Natural killer cell (primary cell): ENCODE data around the gene C13orf42. TPM values are rescaled to one million over a fixed set of nuclear protein-coding genes. Genes with fewer than 3 reads are reported as not detected.
"Not testable (repeated sequence)": the region's sequence is repeated elsewhere in the genome, so short reads cannot be mapped to it uniquely, and the experiment has no call there.

ENCODE experiments used
- ATAC-seq, 3 donors: fragments of 150-1000 bp in 2 of 3; fragments of 200-7000 bp in 1 of 3; cut with Tn5 transposase; 1 replicate in 1 of 3; 2 replicates in 2 of 3; pipeline ENCODE4 v1.10.0; 2021; ENCODE audit warnings: mild to moderate bottlenecking in 2 of 3, moderate library complexity in 2 of 3
- DNase-seq, 2 donors: peaks; one replicate each; pipeline versions ENCODE4 v3.0.0 to v3.0.0-alpha.2; 2013 to 2021; ENCODE audit warnings: mixed read lengths in 1 of 2
- H3K27ac ChIP-seq: one replicate; pipeline ENCODE4 v1.5.1; 2013; ENCODE audit warnings: mild to moderate bottlenecking, low read length
- H3K27me3 ChIP-seq: one replicate; pipeline ENCODE4 v1.6.1; 2013; ENCODE audit warnings: low read length; ENCODE audit not compliant: control insufficient read depth, insufficient read depth
- H3K36me3 ChIP-seq: one replicate; pipeline ENCODE4 v1.6.1; 2013; ENCODE audit warnings: low read length; ENCODE audit not compliant: control insufficient read depth, insufficient read depth
- H3K4me1 ChIP-seq: one replicate; pipeline ENCODE4 v1.6.1; 2013; ENCODE audit warnings: low read length; ENCODE audit not compliant: control insufficient read depth, insufficient read depth
- H3K4me3 ChIP-seq: one replicate; pipeline ENCODE4 v1.5.1; 2013; ENCODE audit warnings: low read length
- H3K9me3 ChIP-seq: one replicate; pipeline ENCODE4 v1.6.1; 2013; ENCODE audit warnings: low read length; ENCODE audit not compliant: control insufficient read depth, insufficient read depth
- H3K27ac Mint-ChIP-seq, 2 donors: one replicate each; pipeline ENCODE4 v1.8.0; 2022; ENCODE audit warnings: mild to moderate bottlenecking in 2 of 2, mixed read lengths in 2 of 2, moderate library complexity in 1 of 2
- H3K27me3 Mint-ChIP-seq, 2 donors: one replicate each; pipeline ENCODE4 v1.8.0; 2022; ENCODE audit warnings: low read depth in 2 of 2, mixed read lengths in 2 of 2
- H3K36me3 Mint-ChIP-seq: one replicate; pipeline ENCODE4 v1.8.0; 2022; ENCODE audit warnings: mixed read lengths
- H3K4me1 Mint-ChIP-seq, 2 donors: one replicate each; pipeline ENCODE4 v1.8.0; 2022; ENCODE audit warnings: mixed read lengths in 2 of 2
- H3K4me3 Mint-ChIP-seq: one replicate; pipeline ENCODE4 v1.8.0; 2022; ENCODE audit warnings: mild to moderate bottlenecking, moderate library complexity, mixed read lengths
- H3K9me3 Mint-ChIP-seq, 2 donors: one replicate each; pipeline ENCODE4 v1.8.0; 2022; ENCODE audit warnings: mixed read lengths in 2 of 2
- WGBS: methylation state at CpG from one replicate; pipeline ENCODE4 v1.1.7; 2013; ENCODE audit warnings: missing lambda C conversion rate; ENCODE audit not compliant: insufficient coverage; 5-methylcytosine and 5-hydroxymethylcytosine counted together
- intact Hi-C: fragments of 100-400 bp; cut with micrococcal nuclease; formaldehyde crosslinking; loops from one replicate; pipeline ENCODE4 v1.14.2; 2022
- total RNA-seq, 4 donors: library from RNA; stranded (reverse); fragments of 120-200 nt in 1 of 4; gene quantifications; one replicate each; pipeline versions ENCODE4 v1.2.3 to v1.2.4, GENCODE V29; 2013 to 2022
- TF ChIP-seq, protein P1 (sequence below): fragments of 200-600 bp; IDR thresholded peaks from one replicate; pipeline ENCODE4 v1.8.0; 2022; ENCODE audit warnings: antibody characterized with exemption

C13orf42 gene
- total RNA-seq, 3 donors from 2014 or later (not counting 1 experiment from before 2014, with no cell fraction given): not detected

DNA sequence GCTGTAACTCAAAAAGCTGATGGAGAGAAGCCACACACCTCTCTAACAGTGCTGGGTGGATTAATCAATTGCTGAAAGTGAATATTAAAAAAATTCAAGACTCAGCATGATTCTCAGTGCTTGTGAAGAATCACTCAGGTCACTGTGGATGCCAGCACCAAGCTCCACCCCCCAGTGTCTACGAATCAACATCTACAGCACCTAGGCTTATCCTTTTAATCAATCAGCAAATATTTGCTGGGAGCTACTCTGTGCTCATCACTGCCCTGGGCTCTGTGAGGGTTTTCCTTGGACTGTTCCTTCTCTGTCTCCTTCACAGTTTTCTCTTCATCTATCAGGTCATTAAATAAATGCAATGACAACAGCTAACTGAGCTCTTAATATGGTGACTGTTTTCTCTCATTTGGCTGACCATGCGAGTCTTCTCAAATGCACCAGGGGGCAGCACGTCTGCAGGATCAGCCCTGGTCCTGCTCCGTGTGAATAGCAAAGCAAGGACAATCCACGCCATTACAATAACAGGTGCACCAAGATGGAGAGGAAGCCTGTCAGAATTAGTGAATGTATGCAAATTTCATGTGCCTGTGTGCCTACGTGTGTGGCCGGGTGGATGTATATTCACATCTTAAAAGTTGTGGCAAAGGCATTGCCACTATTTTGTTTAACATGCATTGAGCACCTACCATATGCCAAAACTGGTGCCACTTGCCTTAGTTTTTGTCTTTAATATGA lies 14.6 kb upstream of the C13orf42 start:
- ATAC-seq (peak; percentile 61 to 72 (median 62)), DNase-seq (peak in 1 of 2 donors; percentile 65)
- Histone ChIP-seq H3K27ac (no peak overlapping the region), H3K9me3 (no peaks in the 10 kb centered on the region), H3K4me1 (no peaks in the 10 kb centered on the region), H3K36me3 (no peaks in the 10 kb centered on the region), H3K4me3 (no peak overlapping the region), H3K27me3 (peaks cover 2% of the 10 kb centered on the region)
- Mint-ChIP-seq H3K36me3 (no peaks in the 10 kb centered on the region), H3K27me3 (peaks cover 15 to 35% of the 10 kb centered on the region in 2 donors), H3K9me3 (no peaks in the 10 kb centered on the region), H3K4me1 (peaks cover 4 to 5% of the 10 kb centered on the region in 2 donors), H3K27ac (no peak overlapping the region), H3K4me3 (no peak overlapping the region)
- 38% methylated on average over 7 of the region's 7 CpGs for WGBS
- TF ChIP-seq, protein P1, sequence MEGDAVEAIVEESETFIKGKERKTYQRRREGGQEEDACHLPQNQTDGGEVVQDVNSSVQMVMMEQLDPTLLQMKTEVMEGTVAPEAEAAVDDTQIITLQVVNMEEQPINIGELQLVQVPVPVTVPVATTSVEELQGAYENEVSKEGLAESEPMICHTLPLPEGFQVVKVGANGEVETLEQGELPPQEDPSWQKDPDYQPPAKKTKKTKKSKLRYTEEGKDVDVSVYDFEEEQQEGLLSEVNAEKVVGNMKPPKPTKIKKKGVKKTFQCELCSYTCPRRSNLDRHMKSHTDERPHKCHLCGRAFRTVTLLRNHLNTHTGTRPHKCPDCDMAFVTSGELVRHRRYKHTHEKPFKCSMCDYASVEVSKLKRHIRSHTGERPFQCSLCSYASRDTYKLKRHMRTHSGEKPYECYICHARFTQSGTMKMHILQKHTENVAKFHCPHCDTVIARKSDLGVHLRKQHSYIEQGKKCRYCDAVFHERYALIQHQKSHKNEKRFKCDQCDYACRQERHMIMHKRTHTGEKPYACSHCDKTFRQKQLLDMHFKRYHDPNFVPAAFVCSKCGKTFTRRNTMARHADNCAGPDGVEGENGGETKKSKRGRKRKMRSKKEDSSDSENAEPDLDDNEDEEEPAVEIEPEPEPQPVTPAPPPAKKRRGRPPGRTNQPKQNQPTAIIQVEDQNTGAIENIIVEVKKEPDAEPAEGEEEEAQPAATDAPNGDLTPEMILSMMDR: peak; percentile 53
- intact Hi-C loops: loop anchor here (5.0 to 10.0 kb wide), 2 partner anchors 672 to 1079 kb away; no protein-coding TSS in a partner anchor

DNA sequence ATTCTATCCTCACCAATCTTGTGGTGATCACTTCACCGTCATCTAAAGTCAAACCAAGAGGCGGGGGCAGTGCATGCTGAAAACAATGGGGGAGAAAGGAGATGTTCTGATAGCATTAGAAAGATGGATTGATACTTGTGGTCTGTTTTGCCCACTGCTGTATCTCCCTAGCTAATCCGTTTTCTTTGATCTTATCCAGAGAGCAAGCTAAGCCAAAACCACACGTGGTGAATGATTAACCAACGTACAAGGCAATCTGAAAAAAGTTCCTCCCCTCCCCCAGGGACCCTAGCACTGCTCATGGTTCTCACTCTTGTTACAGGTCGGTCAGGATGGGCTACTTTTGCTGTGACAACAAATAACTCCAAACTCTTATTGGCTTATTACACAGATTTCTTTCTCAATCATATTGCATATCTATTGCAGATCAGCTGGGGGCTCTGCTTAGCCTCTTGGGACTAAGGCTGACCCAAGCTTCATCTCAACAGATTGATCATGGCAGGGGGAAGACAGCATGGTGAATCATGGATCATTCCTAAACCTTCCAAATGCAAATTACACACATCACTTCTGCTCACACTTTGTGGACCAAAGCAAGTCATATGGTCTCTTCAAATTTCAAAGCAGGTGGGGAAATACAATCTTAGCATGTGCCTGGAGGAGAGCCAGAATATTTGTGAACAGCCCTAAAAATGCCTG lies 11.9 kb upstream of the C13orf42 start:
- H3K27me3 ChIP-seq: peaks cover 2% of the 10 kb centered on the region
- no peak overlapping the region for H3K27ac Mint-ChIP-seq
- H3K27me3 Mint-ChIP-seq: peaks cover 15 to 36% of the 10 kb centered on the region in 2 donors
- H3K4me1 ChIP-seq: no peaks in the 10 kb centered on the region
- DNase-seq (no peak), ATAC-seq (peak in 1 of 3 donors; percentile 62)
- no peaks in the 10 kb centered on the region for H3K9me3 Mint-ChIP-seq
- peaks cover 3% of the 10 kb centered on the region for H3K9me3 ChIP-seq
- H3K36me3 Mint-ChIP-seq: no peaks in the 10 kb centered on the region
- H3K4me1 Mint-ChIP-seq: peaks cover 4 to 5% of the 10 kb centered on the region in 2 donors
- H3K4me3 Mint-ChIP-seq: no peak overlapping the region
- TF ChIP-seq, protein P1: no peak
- H3K36me3 ChIP-seq: no peaks in the 10 kb centered on the region
- intact Hi-C loops: loop anchor here (10.0 kb wide), 1 partner anchor 1082 kb away; no protein-coding TSS in a partner anchor
- 30% methylated on average over 6 of the region's 6 CpGs for WGBS
- no peak overlapping the region for H3K4me3 ChIP-seq
- no peak overlapping the region for H3K27ac ChIP-seq

DNA sequence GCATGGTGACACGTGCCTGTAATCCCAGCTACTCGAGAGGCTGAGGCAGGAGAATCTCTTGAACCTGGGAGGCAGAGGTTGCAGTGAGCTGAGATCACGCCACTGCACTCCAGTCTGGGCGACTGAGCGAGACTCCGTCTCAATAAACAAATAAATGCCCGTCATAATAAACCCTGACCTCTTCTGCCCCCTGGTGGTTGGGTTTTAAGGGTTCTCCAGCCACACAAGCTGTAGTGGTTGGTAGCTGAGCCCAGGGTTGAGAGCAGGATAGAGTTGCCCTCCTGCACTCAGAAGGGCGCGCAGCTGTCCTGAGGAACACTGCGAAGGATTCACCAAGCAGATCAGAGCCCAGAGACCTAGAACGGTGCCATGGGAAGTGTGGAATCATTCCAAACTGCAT lies 9.8 kb upstream of the C13orf42 start:
- not testable (repeated sequence) for H3K9me3 Mint-ChIP-seq, H3K27ac Mint-ChIP-seq, H3K4me3 Mint-ChIP-seq, ATAC-seq, H3K4me1 Mint-ChIP-seq, H3K27me3 ChIP-seq, H3K36me3 Mint-ChIP-seq, H3K4me1 ChIP-seq, H3K9me3 ChIP-seq, H3K4me3 ChIP-seq, H3K27ac ChIP-seq, H3K36me3 ChIP-seq
- H3K27me3 Mint-ChIP-seq: peaks cover 15 to 46% of the 10 kb centered on the region in 2 donors
- DNase-seq: peak in 1 of 2 donors; percentile 45
- intact Hi-C loops: loop anchor here (10.0 kb wide), 1 partner anchor 1084 kb away; no protein-coding TSS in a partner anchor
- 83% methylated on average over 5 of the region's 11 CpGs for WGBS

DNA sequence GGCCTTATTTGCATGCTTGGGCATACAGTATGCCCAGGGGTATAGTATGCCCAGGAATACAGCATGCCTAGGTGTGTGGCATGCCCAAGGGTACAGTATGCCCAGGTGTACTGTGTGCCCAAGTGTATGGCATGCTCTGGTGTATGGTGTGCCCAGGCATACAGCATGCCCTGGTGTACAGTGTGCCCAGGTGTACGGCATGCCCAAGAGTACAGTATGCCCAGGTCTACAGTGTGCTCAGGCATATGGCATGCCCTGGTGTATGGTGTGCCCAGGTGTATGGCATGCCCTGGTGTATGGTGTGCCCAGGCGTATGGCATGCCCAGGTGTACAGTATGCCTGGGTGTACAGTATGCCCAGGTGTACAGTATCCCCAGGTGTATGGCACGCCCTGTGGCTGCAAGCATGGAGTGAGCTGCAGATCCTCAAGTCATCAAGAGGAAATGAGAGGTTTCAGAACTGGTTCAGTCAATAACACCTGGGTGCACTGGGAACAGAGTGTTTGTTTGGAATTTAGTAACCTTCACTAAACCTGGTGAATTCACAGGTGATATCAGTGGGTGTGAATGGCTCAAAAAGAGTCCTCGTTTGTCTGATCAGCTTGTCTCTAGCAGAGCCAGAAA lies 7.8 kb upstream of the C13orf42 start:
- intact Hi-C loops: no loop called here
- Histone ChIP-seq H3K36me3 (no peaks in the 10 kb centered on the region), H3K27ac (no peak overlapping the region), H3K4me3 (no peak overlapping the region), H3K4me1 (no peaks in the 10 kb centered on the region), H3K9me3 (peaks cover 8% of the 10 kb centered on the region), H3K27me3 (peaks cover 2% of the 10 kb centered on the region)
- ATAC-seq (peak in 1 of 3 donors; percentile 26), DNase-seq (no peak)
- TF ChIP-seq, protein P1: no peak
- no peaks in the 10 kb centered on the region for H3K4me1 Mint-ChIP-seq
- no peaks in the 10 kb centered on the region for H3K36me3 Mint-ChIP-seq
- H3K27me3 Mint-ChIP-seq: peaks cover 9 to 36% of the 10 kb centered on the region in 2 donors
- no peak overlapping the region for H3K4me3 Mint-ChIP-seq
- no peaks in the 10 kb centered on the region for H3K9me3 Mint-ChIP-seq
- WGBS: 84% methylated on average over 4 of the region's 4 CpGs
- H3K27ac Mint-ChIP-seq: no peak overlapping the region
